ENCODE measurements around the gene TIMM17B. TPM values are rescaled to one million over a fixed set of nuclear protein-coding genes. Genes with fewer than 3 reads are reported as not detected.
"Not testable (repeated sequence)": the region's sequence is repeated elsewhere in the genome, so short reads cannot be mapped to it uniquely, and the experiment has no call there.

Gene TIMM17B
- total and polyA plus RNA-seq, 2 of the 8 experiments (the other 6 are each of a cell fraction or from before 2014, with no cell fraction given), result 77.8 to 246 TPM

DNA sequence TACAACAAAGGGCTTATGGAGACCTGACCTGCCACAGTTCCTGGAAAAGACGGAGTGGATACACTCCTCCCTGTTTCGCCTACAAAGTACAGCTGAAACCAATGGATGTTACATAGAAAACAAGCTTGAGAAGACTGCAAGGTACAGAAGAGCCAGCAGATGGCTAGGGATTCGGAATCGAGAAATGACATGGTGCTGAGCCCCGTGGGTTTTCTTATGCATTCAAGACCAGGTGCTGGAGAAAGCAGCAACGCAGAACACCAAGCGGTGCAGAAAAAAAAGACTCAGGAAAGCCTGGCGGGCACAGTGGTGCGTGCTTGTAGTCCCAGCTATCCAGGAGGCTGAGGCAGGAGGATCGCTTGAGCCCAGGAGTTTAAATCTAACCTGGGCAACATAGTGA, 13.8 kb downstream of the TIMM17B start (continued):
- no peak for TF ChIP-seq SIRT6 (IDR thresholded peaks at IDR 0.05; ENCODE audit: low read length)

DNA sequence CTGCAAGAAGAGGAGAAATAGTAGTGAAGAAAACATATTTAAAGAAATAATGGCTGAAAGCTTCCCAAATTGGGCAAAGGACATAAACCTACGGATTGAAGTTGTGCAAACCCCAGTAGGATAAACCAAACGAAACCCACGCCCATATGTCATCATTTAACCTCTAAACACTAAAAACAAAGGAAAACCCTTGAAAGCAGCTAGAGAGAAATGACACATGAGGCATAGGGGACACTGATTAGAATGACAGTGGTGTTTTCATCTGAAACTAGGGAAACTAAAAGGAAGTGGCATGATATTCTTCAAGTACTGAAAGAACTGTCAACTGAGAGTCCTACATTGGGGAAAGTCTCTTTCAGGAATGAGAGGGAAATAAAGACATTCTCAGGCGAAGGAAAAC, 20.6 kb downstream of the TIMM17B start:
- H3K79me1 ChIP-seq (ENCODE audit: low read depth, low read length); H2AFZ ChIP-seq (ENCODE audit: low read length); DNase-seq (ENCODE audit: low read depth in 1 of 2, low spot score in 2 of 2); H3K56ac ChIP-seq (replicated peaks; ENCODE audit: insufficient read length, low read depth, low read length); H3K23me2 ChIP-seq (ENCODE audit: low read depth, low read length); H3K36me3 ChIP-seq (ENCODE audit: control insufficient read depth in 2 of 4, insufficient read depth in 4 of 4, low read length in 3 of 4); H3K9ac ChIP-seq (replicated peaks in 1 of 4; ENCODE audit: extremely low read depth in 1 of 4, low read depth in 3 of 4, low read length in 3 of 4); H3K79me2 ChIP-seq (ENCODE audit: control insufficient read depth in 1 of 2, insufficient read depth in 2 of 2, low read length in 2 of 2); H2BK5ac ChIP-seq (ENCODE audit: low read depth, low read length); H3K14ac ChIP-seq (ENCODE audit: insufficient read length); H2BK12ac ChIP-seq (ENCODE audit: low read depth, low read length); H4K5ac ChIP-seq (ENCODE audit: insufficient read length, low read depth, low read length); H3K23ac ChIP-seq (ENCODE audit: insufficient read length); H2AK5ac ChIP-seq (ENCODE audit: low read depth, low read length); H3K4me3 ChIP-seq (ENCODE audit: extremely low read depth in 1 of 4, insufficient read depth in 2 of 4, low read depth in 3 of 4, low read length in 4 of 4); H4K8ac ChIP-seq (ENCODE audit: extremely low read depth, insufficient read depth, low read length); H3K27ac ChIP-seq (ENCODE audit: low read depth, low read length); H4K20me1 ChIP-seq (replicated peaks in 1 of 2; ENCODE audit: control insufficient read depth in 1 of 2, insufficient read depth in 2 of 2, low read length in 2 of 2); H2BK20ac ChIP-seq (ENCODE audit: low read length); H3K9me3 ChIP-seq (ENCODE audit: insufficient read depth in 2 of 2, low read depth in 1 of 2, low read length in 1 of 2); H3K4me1 ChIP-seq (replicated peaks in 1 of 4; ENCODE audit: control insufficient read depth in 3 of 4, insufficient read depth in 4 of 4, low read length in 3 of 4); H3K18ac ChIP-seq (ENCODE audit: extremely low read depth, low read length); H2BK120ac ChIP-seq (replicated peaks; ENCODE audit: low read depth, low read length); H2BK15ac ChIP-seq (ENCODE audit: low read length); CTCF ChIA-PET (ENCODE audit: partially characterized antibody); H3K4ac ChIP-seq (replicated peaks; ENCODE audit: insufficient read length, low read depth, low read length); H4K91ac ChIP-seq (replicated peaks; ENCODE audit: insufficient read length, low read length); H3K4me2 ChIP-seq (ENCODE audit: insufficient read depth in 1 of 2, low read depth in 2 of 2, low read length in 2 of 2); H3K27me3 ChIP-seq (replicated peaks in 1 of 4; ENCODE audit: control insufficient read depth in 3 of 4, extremely low read depth in 1 of 4, insufficient read depth in 3 of 4, low read length in 3 of 4): not testable (repeated sequence)
- 60% methylated on average over 3 of the region's 4 CpGs; no CpG with 5 or more reads in 1 of the 2 experiments for WGBS, 2 experiments (ENCODE audit: extremely low coverage in 1 of 2, insufficient coverage in 1 of 2, insufficient read length in 1 of 2, insufficient replicate concordance in 2 of 2, low coverage in 1 of 2, low lambda C conversion rate in 2 of 2, missing lambda C conversion rate in 1 of 2)
- POLR2A ChIA-PET (ENCODE audit: partially characterized antibody), result interaction anchor here (0.6 to 1.6 kb wide), 3 partner anchors 10 to 33 kb away, joined by 3 to 4 read pairs (median 3); no protein-coding TSS in a partner anchor
- FAIRE-seq, result peak; percentile 65
